Stimulated activated CD8-positive, alpha-beta memory T cell treated with anti-CD3 and anti-CD28 coated beads, Interleukin-12 subunit alpha, Interleukin-12 subunit beta, amount 100 ng/mL, for 1 hour (primary cell): ENCODE data around the gene ZACN.

Experiments
- DNase-seq: peaks from one replicate; pipeline ENCODE4 v3.0.0-alpha.2; 2020; ENCODE audit warnings: low read depth

Gene ZACN

GRCh38 chr17:76082326-76083251 lies 3.6 kb downstream of the ZACN start:
- DNase-seq = no peak

DNA sequence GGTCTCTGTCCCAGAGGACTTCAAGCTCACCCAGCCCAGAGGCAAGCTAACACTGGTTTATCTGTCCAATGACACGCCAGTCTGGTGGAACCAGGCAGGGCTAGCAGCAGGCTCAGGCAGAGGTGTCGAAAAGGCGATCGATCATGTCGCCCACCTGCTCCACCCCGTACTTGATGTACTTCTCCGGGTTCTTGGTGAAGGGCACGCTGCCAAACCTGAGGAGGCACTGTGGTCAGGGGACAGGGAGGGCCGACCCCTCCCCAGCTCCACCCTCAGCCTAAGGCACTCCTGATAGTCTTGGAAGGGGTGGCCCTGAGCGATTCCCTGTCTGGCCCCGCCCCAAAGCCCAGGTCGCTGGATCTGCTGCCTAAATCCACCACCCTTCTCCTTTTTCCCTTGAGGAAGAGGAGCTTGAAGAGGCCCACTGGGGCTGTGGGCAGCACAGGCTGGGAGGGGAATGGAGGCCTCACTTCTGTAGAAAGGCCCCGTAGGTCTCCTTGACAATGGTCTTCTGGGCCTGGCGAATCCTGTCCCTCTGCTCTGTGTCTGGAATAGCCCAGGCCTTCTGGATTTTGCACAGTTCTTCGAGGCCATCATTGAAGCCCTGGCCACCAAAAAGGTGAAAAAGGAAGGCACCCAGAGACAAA lies 4.7 kb downstream of the ZACN start:
- DNase-seq = no peak

GRCh38 chr17:76085066-76085730 lies 6.2 kb downstream of the ZACN start:
- no peak for DNase-seq

DNA sequence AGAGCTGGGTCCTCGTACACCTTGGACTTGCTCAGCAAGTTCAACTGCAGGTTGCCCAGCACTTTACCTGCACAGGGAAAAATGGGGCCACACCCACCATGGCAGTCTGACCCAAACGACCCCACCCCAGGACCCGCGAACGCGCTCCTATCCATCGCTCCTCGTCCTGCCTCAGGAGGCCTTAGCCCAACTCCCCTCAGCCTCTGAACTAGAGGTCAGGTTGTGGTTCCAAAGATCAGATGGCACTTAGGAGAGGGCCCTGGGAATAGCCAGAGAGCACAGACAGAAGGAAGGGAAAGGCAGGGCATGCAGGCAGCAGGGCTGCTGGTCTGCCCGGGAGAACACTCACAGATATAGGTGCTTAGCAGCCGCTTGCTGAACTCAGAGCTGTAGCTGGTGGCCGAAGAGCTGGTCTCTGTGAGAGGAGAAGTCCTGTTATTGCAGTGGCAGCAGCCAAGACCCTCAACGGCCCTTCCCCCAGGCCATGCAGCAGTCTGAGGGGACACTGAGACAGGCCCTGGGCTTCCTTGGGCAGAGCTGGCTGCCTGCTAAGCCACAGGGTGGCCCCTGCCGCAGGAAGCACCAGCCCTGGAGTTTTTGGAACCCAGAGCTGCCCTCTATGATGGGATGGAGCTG lies 6.9 kb downstream of the ZACN start:
- no peak for DNase-seq

DNA sequence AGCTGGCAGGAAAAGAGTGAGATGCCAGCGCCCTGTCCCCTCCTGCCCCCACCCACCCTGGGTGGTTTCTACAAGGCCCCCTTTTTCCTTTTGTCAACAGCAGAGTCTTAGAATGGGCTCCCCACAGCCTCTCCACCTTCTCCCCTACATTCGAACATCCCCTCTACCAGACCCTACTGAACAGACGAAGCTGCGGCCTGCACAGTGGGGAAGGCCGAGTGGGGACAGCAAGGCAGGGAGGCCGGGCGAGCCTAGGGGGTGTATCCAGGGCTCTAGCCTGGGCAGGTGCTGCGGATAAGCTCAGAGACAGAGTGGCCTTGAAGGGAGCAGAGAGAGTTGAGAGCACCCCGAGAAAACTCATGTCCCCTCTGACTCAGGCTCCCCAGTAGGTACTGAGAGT lies 7.4 kb downstream of the ZACN start:
- DNase-seq = no peak

GRCh38 chr17:76087531-76087930 lies 8.5 kb downstream of the ZACN start:
- no peak for DNase-seq

DNA sequence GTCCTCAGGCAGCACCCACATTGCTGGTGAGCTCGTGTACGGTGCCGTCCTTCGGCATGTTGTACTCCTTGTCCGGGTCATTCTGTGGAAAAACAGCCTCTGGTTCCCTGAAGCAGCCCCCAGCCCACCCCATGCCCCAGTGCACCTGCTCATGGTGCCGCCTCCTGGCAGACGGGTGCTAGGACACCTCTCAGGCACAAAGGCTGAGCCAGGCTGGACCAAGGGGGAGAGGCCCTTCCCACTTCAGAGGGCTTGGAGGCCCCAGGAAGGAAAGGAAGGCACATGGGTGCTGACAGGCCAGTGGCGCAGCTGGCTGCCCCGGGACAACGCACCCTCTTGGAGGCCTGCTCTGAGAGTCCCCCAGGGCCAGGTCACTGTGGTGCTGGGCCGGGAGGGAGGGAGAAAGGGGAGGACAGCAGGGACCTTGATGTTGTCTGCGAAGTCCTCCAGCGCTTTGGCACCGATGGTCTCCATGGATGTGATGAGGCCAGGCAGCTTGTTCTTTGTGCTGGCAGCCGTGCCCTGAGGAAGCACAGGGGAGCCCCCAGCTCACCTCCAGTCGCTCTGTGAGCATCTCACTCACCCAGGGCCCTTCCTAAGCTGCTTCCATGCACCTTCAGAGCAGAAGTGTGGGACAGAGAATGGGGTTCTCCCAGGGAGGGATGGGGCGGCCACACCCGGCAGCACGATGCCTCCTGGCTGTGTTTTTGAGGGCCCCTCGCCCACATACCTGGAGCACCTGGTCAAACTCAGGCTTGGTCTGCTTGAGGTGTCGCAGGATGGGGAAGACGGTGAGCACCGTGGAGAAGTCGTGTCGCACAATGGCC lies 9.3 kb downstream of the ZACN start:
- DNase-seq = no peak

DNA sequence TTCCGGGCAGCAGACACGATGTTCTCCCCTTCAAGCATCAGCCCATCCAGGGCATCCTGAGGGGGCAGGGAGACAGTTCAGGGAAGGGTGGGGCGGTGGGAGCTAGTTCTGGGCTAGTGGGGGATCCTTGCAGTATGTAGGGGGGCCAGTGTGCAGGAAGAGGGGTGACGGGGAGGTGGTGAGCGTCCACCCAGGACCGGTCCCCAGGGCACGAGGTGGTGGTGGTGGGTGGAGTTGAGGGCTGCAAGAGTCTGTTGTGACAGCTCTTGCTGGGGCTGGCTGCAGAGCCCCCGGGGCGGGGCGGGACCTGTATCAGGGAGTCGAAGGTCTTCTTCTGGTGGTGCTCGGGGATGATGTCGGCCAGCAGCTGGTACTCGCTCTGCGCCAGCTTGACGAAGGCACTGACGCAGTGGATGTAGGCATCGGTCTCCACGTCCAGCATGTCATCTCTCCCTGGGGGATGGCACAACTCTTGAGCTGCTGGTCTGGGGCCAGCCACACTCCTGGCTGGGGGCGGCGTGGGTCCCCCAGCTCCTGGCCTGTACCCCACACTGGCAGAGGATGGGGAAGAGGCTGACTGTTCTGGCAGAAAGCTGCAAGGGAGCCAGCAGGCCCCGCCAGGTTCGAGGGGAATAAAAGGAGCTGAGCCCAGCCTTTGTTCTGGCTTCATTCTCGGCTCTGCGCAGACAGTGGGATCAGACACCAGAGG lies 10.0 kb downstream of the ZACN start:
- DNase-seq = no peak

DNA sequence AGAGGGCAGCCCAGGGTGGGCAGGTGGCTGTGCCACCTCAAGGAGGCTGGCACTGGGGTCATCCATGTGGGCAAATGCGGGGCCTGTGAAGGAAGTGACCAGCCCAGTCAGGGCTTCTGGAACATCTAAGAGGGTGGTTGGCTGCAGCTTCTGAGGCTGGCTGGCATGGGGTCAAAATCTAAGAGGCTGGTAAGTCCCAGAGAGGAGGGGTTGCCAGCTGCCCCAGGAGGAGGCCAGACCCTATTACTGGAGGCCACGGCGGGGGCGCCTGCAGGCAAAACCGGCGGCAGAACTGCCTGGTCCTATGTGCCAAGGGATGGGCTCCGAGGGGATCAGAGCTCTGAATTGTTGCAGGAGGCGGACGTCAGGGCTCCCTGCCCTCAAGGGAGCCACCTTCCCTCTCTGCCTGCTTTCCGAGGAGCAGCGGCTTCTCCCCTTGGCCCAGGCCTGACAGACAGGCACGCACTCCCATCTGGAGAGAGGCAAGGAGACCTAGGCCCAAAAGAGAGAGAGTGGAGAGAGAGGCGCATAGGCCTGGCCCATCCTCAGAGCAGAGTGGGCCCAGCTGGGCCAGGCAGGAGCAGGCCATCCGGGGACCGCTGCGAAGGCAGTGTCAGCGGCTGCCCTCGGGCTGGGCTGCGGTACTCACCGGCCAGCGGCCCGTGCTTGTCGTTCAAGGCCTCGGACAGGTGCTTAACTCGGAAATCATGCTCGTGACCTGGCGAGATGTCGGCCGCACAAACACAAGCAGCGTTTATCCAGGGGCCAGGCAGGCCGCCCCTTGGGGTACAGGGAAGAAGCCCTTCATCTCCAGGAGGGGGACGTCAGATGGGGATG lies 10.9 kb downstream of the ZACN start:
- DNase-seq = no peak

- DNase-seq = no peak
Observed at GRCh38 chr17:76090517-76091129, 11.6 kb downstream of the ZACN start.

GRCh38 chr17:76091526-76092286 lies 12.7 kb downstream of the ZACN start:
- no peak for DNase-seq

- no peak for DNase-seq
Observed at GRCh38 chr17:76092526-76093413, 13.8 kb downstream of the ZACN start.

- DNase-seq = no peak
Observed at GRCh38 chr17:76094046-76094445, 15.1 kb downstream of the ZACN start.

- DNase-seq = no peak
Observed at GRCh38 chr17:76095943-76096342, 17.0 kb downstream of the ZACN start.

DNA sequence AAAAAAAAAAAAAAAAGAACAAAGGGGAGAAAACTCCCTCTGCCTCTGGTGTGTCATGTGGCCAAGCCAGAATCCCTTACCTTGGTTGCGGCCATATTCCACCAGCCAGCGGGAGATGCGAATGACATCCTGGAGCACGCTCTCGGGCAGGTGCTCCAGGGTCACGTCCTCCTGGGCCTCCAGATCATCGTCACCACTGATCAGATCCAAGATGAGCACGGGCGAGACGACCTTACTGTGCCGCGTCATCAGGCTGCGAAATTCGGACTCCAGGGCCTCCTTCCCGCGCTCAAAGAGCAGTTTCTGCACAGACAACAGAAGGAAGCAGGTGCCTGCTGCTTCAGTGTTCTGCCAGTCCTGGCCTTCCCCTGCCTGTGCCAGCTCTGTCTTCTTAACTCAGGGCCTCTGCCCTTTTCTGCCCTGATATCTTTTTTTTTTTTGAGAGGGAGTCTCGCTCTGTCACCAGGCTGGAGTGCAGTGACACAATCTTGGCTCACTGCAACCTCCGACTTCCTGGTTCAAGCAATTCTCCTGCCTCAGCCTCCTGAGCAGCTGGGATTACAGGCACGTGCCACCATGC lies 18.8 kb downstream of the ZACN start:
- no peak for DNase-seq

DNA sequence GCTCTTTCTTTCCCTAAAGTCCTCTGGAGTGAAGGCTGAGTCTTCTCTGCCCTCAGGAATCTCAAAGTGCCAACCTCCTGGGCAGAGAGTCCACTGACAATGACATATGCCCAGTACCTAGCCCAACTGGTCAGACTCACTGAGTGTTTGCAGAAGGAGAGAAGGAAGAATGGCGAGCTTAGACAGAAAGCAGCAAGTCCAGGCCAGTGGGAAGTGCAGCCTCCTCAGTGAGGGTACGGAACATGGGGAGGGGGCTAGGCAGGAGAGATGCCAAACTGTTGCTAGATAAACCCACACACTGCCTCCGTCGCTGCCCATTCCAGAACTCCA lies 23.9 kb downstream of the ZACN start:
- DNase-seq = no peak
